HepG2 (cell line): ENCODE data around the gene STK32B. TPM values are rescaled to one million over a fixed set of nuclear protein-coding genes. Genes with fewer than 3 reads are reported as not detected.

ENCODE experiments used
- ATAC-seq: fragments of 200-7000 bp; cut with Tn5 transposase; 3 replicates; pipeline ENCODE4 v1.9.1; 2020; ENCODE audit warnings: mild to moderate bottlenecking, moderate library complexity
- BruUV-seq: library from RNA; stranded (reverse); fragments of 400-500 nt; replicated peaks from 2 replicates; lab custom pipeline; 2021; lab: Mats Ljungman, UMichigan
- CTCF ChIA-PET: fragments of 300-600 bp; formaldehyde crosslinking; extraction: SDS; loops from one replicate; lab custom pipeline; 2021; ENCODE audit warnings: low total read pairs, inconsistent platforms, low intra/inter-chr PET ratio; lab: Yijun Ruan, JAX
- POLR2A ChIA-PET: fragments of 350-600 bp; sonication (Branson Sonifier 250); formaldehyde crosslinking; loops from one replicate; lab custom pipeline; 2020; ENCODE audit warnings: antibody characterized with exemption, inconsistent platforms; lab: Yijun Ruan, JAX
- DNase-seq: peaks from one replicate; pipeline ENCODE4 v3.0.0-alpha.2; 2015; ENCODE audit warnings: low spot score
- FAIRE-seq: peaks from 3 replicates; lab custom pipeline; 2011; peaks lifted over from hg19 to GRCh38; lab: Jason Lieb, UNC
- H2AFZ ChIP-seq: one replicate; pipeline ENCODE4 v1.6.1; 2011; ENCODE audit warnings: low read length, inconsistent platforms
- H3K27ac ChIP-seq: fragments of 300-600 bp; 3 replicates; pipeline ENCODE4 v1.8.0; 2011; ENCODE audit warnings: mixed run types, mild to moderate bottlenecking, mixed read lengths, low read length, inconsistent platforms; ENCODE audit not compliant: insufficient read depth; ENCODE audit errors: extremely low read length
- H3K27me3 ChIP-seq, 2 experiments: fragments of 200-600 bp in 1 of 2; 2 replicates in 1 of 2; 3 replicates in 1 of 2; pipeline versions ENCODE4 v1.6.0 to v1.8.0; 2011; ENCODE audit warnings: low read length in 2 of 2, mild to moderate bottlenecking in 2 of 2, moderate library complexity in 2 of 2, inconsistent platforms in 1 of 2; ENCODE audit not compliant: insufficient read depth in 2 of 2, control insufficient read depth in 1 of 2
- H3K36me3 ChIP-seq, 2 experiments: fragments of 200-600 bp in 1 of 2; replicated peaks in 1 of 2; 2 replicates in 1 of 2; 3 replicates in 1 of 2; pipeline versions ENCODE4 v1.5.1 to v1.8.0; 2011; ENCODE audit warnings: low read length in 2 of 2, inconsistent platforms in 1 of 2; ENCODE audit not compliant: insufficient read depth in 2 of 2, control insufficient read depth in 1 of 2
- H3K4me1 ChIP-seq: 2 replicates; pipeline ENCODE4 v1.5.1; 2012; ENCODE audit warnings: low read length, inconsistent platforms; ENCODE audit not compliant: insufficient read depth
- H3K4me2 ChIP-seq: 2 replicates; pipeline ENCODE4 v1.6.0; 2011; ENCODE audit warnings: low read depth, low read length, inconsistent platforms
- H3K4me3 ChIP-seq, 3 experiments: fragments of 200-600 bp in 1 of 3; sonication (generic), shearing (Covaris generic) in 1 of 3; replicated peaks in 1 of 3; 2 replicates each; pipeline ENCODE4 v1.5.1; 2011 to 2016; ENCODE audit warnings: low read length in 3 of 3, inconsistent platforms in 2 of 3, low read depth in 2 of 3, mild to moderate bottlenecking in 2 of 3, control low read depth in 1 of 3, mixed read lengths in 1 of 3; ENCODE audit not compliant: insufficient read depth in 1 of 3
- H3K79me2 ChIP-seq: one replicate; pipeline ENCODE4 v1.6.1; 2011; ENCODE audit warnings: low read length, inconsistent platforms; ENCODE audit not compliant: insufficient read depth
- H3K9ac ChIP-seq: 2 replicates; pipeline ENCODE4 v1.6.0; 2011; ENCODE audit warnings: mild to moderate bottlenecking, low read depth, low read length, inconsistent platforms; ENCODE audit not compliant: insufficient read depth
- H3K9me3 ChIP-seq: 2 replicates; pipeline ENCODE4 v1.5.1; 2012; ENCODE audit warnings: mild to moderate bottlenecking, low read length
- H4K20me1 ChIP-seq: 2 replicates; pipeline ENCODE4 v1.6.0; 2011; ENCODE audit warnings: inconsistent platforms, mild to moderate bottlenecking, low read length, moderate library complexity; ENCODE audit not compliant: insufficient read depth
- GLI4 ChIP-seq: sonication (generic); formaldehyde crosslinking; IDR thresholded peaks from 2 replicates; pipeline ENCODE4 v1.5.1; 2020; ENCODE audit warnings: missing genetic modification reagents, mild to moderate bottlenecking, moderate library complexity, borderline replicate concordance
- MTF1 ChIP-seq: sonication (generic); formaldehyde crosslinking; IDR thresholded peaks from 2 replicates; pipeline ENCODE4 v1.5.0; 2020; ENCODE audit warnings: missing genetic modification reagents
- NFRKB ChIP-seq: fragments of 450-650 bp; IDR thresholded peaks from 2 replicates; pipeline ENCODE4 v1.6.1; 2017
- SNAPC2 ChIP-seq: sonication (generic); formaldehyde crosslinking; IDR thresholded peaks from 2 replicates; pipeline ENCODE4 v1.8.1; 2022; ENCODE audit warnings: mild to moderate bottlenecking, missing genetic modification reagents
- SUZ12 ChIP-seq: fragments of 150-350 bp; IDR thresholded peaks from 2 replicates; pipeline ENCODE4 v1.6.1; 2014; ENCODE audit warnings: low read depth, low read length
- U2AF1 ChIP-seq: fragments of 200-400 bp; formaldehyde crosslinking; optimal IDR thresholded peaks from 2 replicates; pipeline ENCODE3; 2017; ENCODE audit warnings: mild to moderate bottlenecking, low read depth, low read length
- ZFP91 ChIP-seq: sonication (generic); formaldehyde crosslinking; IDR thresholded peaks from 2 replicates; pipeline ENCODE4 v1.9.0; 2022; ENCODE audit warnings: missing genetic modification reagents, mild to moderate bottlenecking, borderline replicate concordance
- ZKSCAN1 ChIP-seq: fragments of 150-350 bp; IDR thresholded peaks from 2 replicates; pipeline ENCODE4 v1.6.1; 2014; ENCODE audit warnings: low read length
- ZNF598 ChIP-seq: sonication (generic); formaldehyde crosslinking; IDR thresholded peaks from 2 replicates; pipeline ENCODE4 v1.5.1; 2020; ENCODE audit warnings: mild to moderate bottlenecking, missing genetic modification reagents, borderline replicate concordance
- ZNF775 ChIP-seq: sonication (generic); formaldehyde crosslinking; IDR thresholded peaks from 2 replicates; pipeline ENCODE4 v1.4.0; 2020; ENCODE audit warnings: missing genetic modification reagents, mild to moderate bottlenecking, moderate library complexity, borderline replicate concordance
- ZSCAN30 ChIP-seq: sonication (generic); formaldehyde crosslinking; IDR thresholded peaks from 2 replicates; pipeline ENCODE4 v1.5.0; 2020; ENCODE audit warnings: mild to moderate bottlenecking, missing genetic modification reagents
- WGBS: methylation state at CpG from one replicate; pipeline ENCODE4 v1.1.6; 2017; ENCODE audit warnings: low lambda C conversion rate; 5-methylcytosine and 5-hydroxymethylcytosine counted together
- in situ Hi-C: cut with HindIII; loops from 2 replicates; pipeline ENCODE4 v1.10.0; 2017; ENCODE audit warnings: low pct_unique_long_range_greater_than_20kb; ENCODE audit not compliant: extremely low pct_ligation_motif_present
- intact Hi-C: fragments of 100-400 bp; cut with micrococcal nuclease; formaldehyde crosslinking; loops from one replicate; pipeline ENCODE4 v1.10.0; 2022; ENCODE audit not compliant: unreplicated experiment
- polyA plus RNA-seq, 8 experiments: library from polyadenylated mRNA; depleted of rRNA in 3 of 8; stranded (reverse) in 7 of 8; unstranded in 1 of 8; fragments of >200 nt; fragmentation: Illumina TruSeq in 4 of 8; extraction: Trizol in 4 of 8; gene quantifications; 2 replicates each; pipeline versions ENCODE4 v1.2.1 to v1.2.3, GENCODE V29; 2011 to 2016; ENCODE audit warnings: low read depth in 4 of 8, missing spikeins in 1 of 8, mixed read lengths in 1 of 8; ENCODE audit not compliant: insufficient read depth in 1 of 8
- total RNA-seq, 5 experiments: library from RNA; depleted of rRNA; stranded (reverse); fragments of >200 nt; fragmentation: Illumina TruSeq; extraction: Trizol; gene quantifications; 2 replicates each; pipeline ENCODE4 v1.2.3, GENCODE V29; 2016; ENCODE audit warnings: low read depth in 1 of 5

Gene STK32B
- total and polyA plus RNA-seq, 2 of the 13 experiments (the other 11 are each of a cell fraction or from before 2014, with no cell fraction given), result not detected

- no peak for DNase-seq
- H3K4me3 ChIP-seq, result no peak overlapping the region
- H3K4me2 ChIP-seq, result no peak overlapping the region
- 17% methylated on average over 7 of the region's 7 CpGs for WGBS
- TF ChIP-seq ZNF775 (CRISPR knock-in tag), result no peak
- TF ChIP-seq ZFP91 (CRISPR knock-in tag), result no peak
- H3K79me2 ChIP-seq, result no peaks in the 10 kb centered on the region
- ChIA-PET POLR2A (no interaction called here), CTCF (no interaction called here)
- no peak overlapping the region for H2AFZ ChIP-seq
- intact Hi-C loops (no loop called here), in situ Hi-C loops (no loop called here)
- no peak overlapping the region for H3K27ac ChIP-seq
- no peak overlapping the region for H3K9ac ChIP-seq
- no peak for ATAC-seq
- H3K36me3 ChIP-seq, result no peaks in the 10 kb centered on the region
- H3K9me3 ChIP-seq, result no peaks in the 10 kb centered on the region
- no peak for FAIRE-seq
- no peaks in the 10 kb centered on the region for H4K20me1 ChIP-seq
- H3K4me1 ChIP-seq, result no peaks in the 10 kb centered on the region
- peaks cover 0 to 3% of the 10 kb centered on the region in 2 experiments; a peak in 3 of 5 replicates for H3K27me3 ChIP-seq
- BruUV-seq, result no TSS peak
Measured at GRCh38 chr4:5127556-5127955, 76.3 kb downstream of the STK32B start.

- Histone ChIP-seq H3K4me2 (no peak overlapping the region), H3K4me3 (no peak overlapping the region), H4K20me1 (no peaks in the 10 kb centered on the region), H3K36me3 (no peaks in the 10 kb centered on the region), H3K9ac (no peak overlapping the region), H3K9me3 (no peaks in the 10 kb centered on the region), H3K79me2 (no peaks in the 10 kb centered on the region), H3K27me3 (peaks cover 0 to 3% of the 10 kb centered on the region in 2 experiments; a peak in 3 of 5 replicates), H2AFZ (no peak overlapping the region), H3K4me1 (no peaks in the 10 kb centered on the region), H3K27ac (no peak overlapping the region)
- no peak for ATAC-seq
- no TSS peak for BruUV-seq
- CTCF ChIA-PET, result no interaction called here
- in situ Hi-C loops (no loop called here), intact Hi-C loops (no loop called here)
- POLR2A ChIA-PET, result no interaction called here
- no peak for TF ChIP-seq NFRKB
- TF ChIP-seq GLI4, result no peak
- TF ChIP-seq ZSCAN30 (CRISPR knock-in tag), result no peak
- no peak for TF ChIP-seq SNAPC2
- no peak for TF ChIP-seq ZKSCAN1
- TF ChIP-seq ZNF598 (CRISPR knock-in tag), result no peak
- TF ChIP-seq MTF1, result no peak
- no peak for TF ChIP-seq U2AF1
- no peak for TF ChIP-seq SUZ12
- DNase-seq, result no peak
- 0% methylated on average over 3 of the region's 5 CpGs for WGBS
- no peak for FAIRE-seq
Measured at GRCh38 chr4:5128569-5128968, 77.3 kb downstream of the STK32B start.
